Stimulated activated naive CD8-positive, alpha-beta T cell treated with anti-CD3 and anti-CD28 coated beads, Interleukin-15, Interleukin-2, amounts not matched to agents 100 U/mL and 50 U/mL, for 24 hours (primary cell): Measurements from ENCODE around the gene SCAPER.
"Not testable (repeated sequence)": the region's sequence is repeated elsewhere in the genome, so short reads cannot be mapped to it uniquely, and the experiment has no call there.

Experiments used
- ATAC-seq: fragments of 150-1000 bp; cut with Tn5 transposase; one replicate; pipeline ENCODE4 v1.10.0; 2021
- DNase-seq: peaks from one replicate; pipeline ENCODE4 v3.0.0; 2021

Gene SCAPER

GRCh38 chr15:76572983-76573314 is 332.2 kb downstream of the SCAPER start:
- DNase-seq (no peak), ATAC-seq (no peak)

- DNase-seq (no peak), ATAC-seq (no peak)
Observed at GRCh38 chr15:76566276-76566675, 338.9 kb downstream of the SCAPER start.

GRCh38 chr15:76565366-76565765 is 339.8 kb downstream of the SCAPER start:
- DNase-seq (no peak), ATAC-seq (no peak)

GRCh38 chr15:76555247-76555646 is 349.9 kb downstream of the SCAPER start:
- ATAC-seq: no peak
- no peak for DNase-seq

- no peak for DNase-seq
- no peak for ATAC-seq
Observed at GRCh38 chr15:76553564-76553963, 351.6 kb downstream of the SCAPER start.

- ATAC-seq: no peak
Observed at GRCh38 chr15:76553102-76553501, 352.0 kb downstream of the SCAPER start.

GRCh38 chr15:76546805-76547204 is 358.3 kb downstream of the SCAPER start:
- DNase-seq: no peak

More at GRCh38 chr15:76553102-76553501, 352.0 kb downstream of the SCAPER start:
- DNase-seq: no peak

GRCh38 chr15:76533995-76534394 is 371.1 kb downstream of the SCAPER start:
- DNase-seq: no peak
- ATAC-seq: no peak

More at GRCh38 chr15:76546805-76547204, 358.3 kb downstream of the SCAPER start:
- no peak for ATAC-seq

- no peak for DNase-seq
Observed at GRCh38 chr15:76533060-76533820, 371.9 kb downstream of the SCAPER start.

GRCh38 chr15:76529911-76530310 is 375.2 kb downstream of the SCAPER start:
- no peak for ATAC-seq
- DNase-seq: no peak

More at GRCh38 chr15:76533060-76533820, 371.9 kb downstream of the SCAPER start:
- ATAC-seq: no peak

- ATAC-seq (no peak), DNase-seq (no peak)
Observed at GRCh38 chr15:76526111-76526510, 379.0 kb downstream of the SCAPER start.

GRCh38 chr15:76517910-76518309 is 387.2 kb downstream of the SCAPER start:
- DNase-seq: no peak
- ATAC-seq: no peak

- DNase-seq: no peak
- no peak for ATAC-seq
Observed at GRCh38 chr15:76514282-76514681, 390.9 kb downstream of the SCAPER start.

GRCh38 chr15:76512971-76513370 is 392.2 kb downstream of the SCAPER start:
- DNase-seq: no peak
- ATAC-seq: no peak

GRCh38 chr15:76510663-76511062 is 394.5 kb downstream of the SCAPER start:
- ATAC-seq, DNase-seq: not testable (repeated sequence)

GRCh38 chr15:76503804-76504203 is 401.3 kb downstream of the SCAPER start:
- ATAC-seq: no peak
- no peak for DNase-seq

- DNase-seq: no peak
- no peak for ATAC-seq
Observed at GRCh38 chr15:76503121-76503520, 402.0 kb downstream of the SCAPER start.

- no peak for ATAC-seq
- no peak for DNase-seq
Observed at GRCh38 chr15:76502678-76503077, 402.5 kb downstream of the SCAPER start.

GRCh38 chr15:76502185-76502584 is 403.0 kb downstream of the SCAPER start:
- DNase-seq, ATAC-seq: not testable (repeated sequence)

- ATAC-seq (no peak), DNase-seq (no peak)
Observed at GRCh38 chr15:76501726-76502125, 403.4 kb downstream of the SCAPER start.

GRCh38 chr15:76501011-76501410 is 404.1 kb downstream of the SCAPER start:
- ATAC-seq (no peak), DNase-seq (no peak)

- DNase-seq: no peak
- no peak for ATAC-seq
Observed at GRCh38 chr15:76495487-76495886, 409.7 kb downstream of the SCAPER start.

GRCh38 chr15:76492538-76492937 is 412.6 kb downstream of the SCAPER start:
- DNase-seq: no peak
- ATAC-seq: no peak

- ATAC-seq (no peak), DNase-seq (no peak)
Observed at GRCh38 chr15:76483752-76484151, 421.4 kb downstream of the SCAPER start.
